NCI-H82 (cell line): Measurements from ENCODE around the gene UFD1.

Experiments used
- DNase-seq: peaks from one replicate; lab custom pipeline; 2025; lab: John Stamatoyannopoulos, UW

Gene UFD1

DNA sequence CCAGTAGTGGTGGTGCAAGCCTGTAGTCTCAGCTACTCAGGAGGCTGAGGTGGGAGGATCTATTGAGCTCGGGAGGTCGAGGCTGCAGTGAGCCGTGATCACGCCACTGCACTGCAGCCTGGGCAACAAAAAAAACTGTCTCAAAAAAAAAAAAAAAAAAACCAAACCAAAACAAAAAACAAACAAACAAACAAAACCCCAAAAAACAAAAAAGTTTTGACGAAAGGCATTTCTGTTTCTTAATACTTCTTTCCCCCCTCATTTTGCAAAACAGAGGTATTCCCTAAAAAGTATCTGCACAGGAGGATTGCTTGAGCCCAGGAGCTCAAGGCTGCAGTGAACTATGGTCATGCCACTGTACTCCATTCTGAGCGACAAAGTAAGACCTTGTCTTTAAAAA, 58.7 kb downstream of the UFD1 start:
- DNase-seq: no peak

GRCh38 chr22:19419464-19420178, 59.4 kb downstream of the UFD1 start:
- peak; percentile 13 for DNase-seq

- DNase-seq: no peak
Measured at GRCh38 chr22:19419086-19419463, 59.9 kb downstream of the UFD1 start.

DNA sequence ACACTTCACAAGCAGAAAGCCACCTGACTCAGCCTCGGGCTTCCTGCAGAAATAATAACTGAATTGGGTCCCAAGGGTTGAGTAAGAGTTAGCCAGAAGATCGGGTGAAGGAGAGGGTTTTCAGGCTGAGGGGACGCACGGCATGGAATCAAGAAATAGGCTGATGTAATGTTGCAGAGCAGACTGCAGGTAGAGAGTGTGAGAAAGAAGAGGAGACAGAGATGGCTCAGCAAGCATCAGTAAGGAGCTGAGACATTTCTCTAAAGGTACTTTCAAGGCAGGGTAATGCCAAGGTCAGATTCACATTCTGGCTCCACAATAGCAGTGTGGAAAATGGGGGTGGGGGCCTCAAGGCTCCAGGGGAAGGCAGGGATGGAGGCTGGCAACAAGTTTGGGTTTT, 66.1 kb downstream of the UFD1 start:
- DNase-seq: no peak

DNA sequence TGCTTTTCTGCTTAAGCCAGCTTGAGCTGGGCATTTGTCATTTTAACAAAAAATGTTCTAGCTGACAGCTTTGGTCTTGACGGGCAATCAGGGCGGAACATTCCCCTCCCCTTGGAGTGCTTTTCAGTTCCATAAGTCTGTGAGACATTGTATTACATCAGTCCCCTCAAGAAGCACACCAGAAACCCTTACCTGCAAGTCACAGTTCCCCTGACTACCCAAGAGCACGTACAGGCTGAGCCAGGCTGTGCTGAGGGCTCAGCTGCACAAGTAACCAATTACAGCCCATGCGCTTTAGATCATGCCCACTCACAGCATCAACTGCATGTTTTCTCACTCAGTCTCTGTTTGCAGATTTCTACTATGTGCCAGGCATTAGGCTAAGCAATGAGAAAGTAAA, 66.5 kb downstream of the UFD1 start:
- DNase-seq: no peak

GRCh38 chr22:19411690-19412045, 67.3 kb downstream of the UFD1 start:
- no peak for DNase-seq

DNA sequence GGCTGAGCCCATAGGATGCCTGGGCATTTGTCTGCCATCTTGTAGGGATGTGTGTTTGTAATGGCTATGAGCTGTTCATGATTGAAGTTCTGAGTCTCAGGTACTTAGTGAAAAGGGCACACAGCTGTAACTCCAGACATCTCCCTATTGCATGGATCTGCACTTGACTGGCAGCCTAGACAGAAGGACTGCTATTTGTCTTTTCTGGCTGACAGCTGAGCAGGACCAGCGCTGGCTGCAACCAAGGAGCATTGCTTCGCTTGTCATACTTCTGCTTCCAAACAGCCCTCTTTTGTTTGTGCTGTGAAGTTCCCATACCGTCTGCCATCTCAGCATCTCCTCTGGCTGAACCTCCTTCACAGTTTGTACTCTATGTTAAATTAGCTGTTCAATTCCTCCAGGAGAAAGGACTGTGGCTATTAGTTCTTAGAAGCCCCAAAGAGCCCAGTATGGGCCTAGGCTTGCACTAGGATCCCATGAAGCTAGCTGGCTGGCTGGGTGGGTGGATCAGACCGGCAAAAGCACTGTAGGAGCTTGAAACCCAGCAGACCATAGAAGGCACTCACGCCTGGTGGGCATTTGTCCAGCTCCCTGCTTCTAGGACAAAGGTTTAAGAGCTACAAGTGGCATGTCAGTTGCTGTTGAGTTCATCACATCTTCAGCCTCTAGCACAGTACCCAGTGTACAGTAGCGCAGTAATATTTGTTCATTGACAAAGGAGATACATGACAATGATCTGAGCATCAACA, 67.9 kb downstream of the UFD1 start:
- DNase-seq: no peak

DNA sequence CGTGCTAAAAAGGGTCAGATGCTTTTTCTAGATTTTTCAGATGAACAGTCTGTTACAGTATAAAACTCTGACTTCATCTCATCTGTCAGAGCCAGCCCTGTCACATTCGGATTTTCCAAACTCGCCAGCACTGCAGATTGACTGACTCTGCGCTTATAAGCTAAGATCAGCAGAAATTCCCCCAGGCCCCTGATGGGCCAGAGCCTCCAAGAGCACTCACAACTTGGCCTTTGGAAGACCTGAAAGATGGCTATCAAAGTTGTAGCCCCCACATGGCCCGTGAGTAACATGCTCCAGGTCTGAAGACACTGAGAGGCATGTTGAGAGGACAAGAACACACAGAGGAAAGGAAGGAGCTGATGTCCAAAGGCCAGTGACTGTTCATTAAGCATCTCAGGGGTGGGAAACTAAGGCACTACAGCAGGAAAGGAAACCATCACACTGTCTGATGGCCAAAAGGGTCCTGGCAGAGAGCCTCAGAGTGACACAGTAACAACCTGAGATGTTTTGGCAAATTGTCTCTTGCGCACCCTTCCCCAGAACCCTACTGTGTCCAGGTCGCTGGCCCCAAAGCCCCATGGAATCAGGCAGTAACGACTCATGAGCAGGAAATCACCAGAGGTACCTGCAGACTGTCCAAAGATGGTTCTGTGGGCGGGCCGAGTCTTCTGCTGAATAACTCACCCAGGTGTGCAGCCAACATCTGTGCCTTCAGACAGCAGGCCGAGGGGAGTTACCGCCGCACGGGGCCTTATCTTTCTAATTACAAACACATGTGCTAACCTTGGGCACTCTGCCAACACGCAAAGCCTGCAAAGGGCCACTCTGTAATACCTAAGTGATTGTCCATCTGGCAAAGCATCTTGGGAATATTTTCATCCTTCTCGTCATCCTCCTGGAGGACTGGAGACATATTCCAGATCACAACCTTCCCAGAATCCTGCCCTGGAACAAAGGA, 71.1 kb downstream of the UFD1 start:
- peak; percentile 79 for DNase-seq

DNA sequence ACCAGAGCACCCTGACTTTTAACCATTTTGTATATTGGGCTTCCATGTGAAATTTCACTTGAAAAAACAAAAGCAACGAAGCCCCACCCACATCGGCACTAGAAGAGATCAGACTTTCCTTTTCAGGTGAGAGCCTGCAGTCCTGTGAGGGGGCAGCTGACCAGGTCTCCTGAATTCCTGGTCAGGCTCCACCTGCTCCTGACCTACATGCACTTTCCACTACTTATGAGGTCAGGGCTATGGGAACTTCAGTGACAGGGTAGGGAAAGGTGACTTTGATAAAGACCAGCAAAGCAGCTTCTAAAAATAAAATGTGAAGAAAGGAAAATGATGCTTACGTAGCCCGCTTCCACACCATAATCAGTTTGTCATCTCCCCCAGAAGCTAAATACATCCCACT, 72.1 kb downstream of the UFD1 start:
- no peak for DNase-seq

DNA sequence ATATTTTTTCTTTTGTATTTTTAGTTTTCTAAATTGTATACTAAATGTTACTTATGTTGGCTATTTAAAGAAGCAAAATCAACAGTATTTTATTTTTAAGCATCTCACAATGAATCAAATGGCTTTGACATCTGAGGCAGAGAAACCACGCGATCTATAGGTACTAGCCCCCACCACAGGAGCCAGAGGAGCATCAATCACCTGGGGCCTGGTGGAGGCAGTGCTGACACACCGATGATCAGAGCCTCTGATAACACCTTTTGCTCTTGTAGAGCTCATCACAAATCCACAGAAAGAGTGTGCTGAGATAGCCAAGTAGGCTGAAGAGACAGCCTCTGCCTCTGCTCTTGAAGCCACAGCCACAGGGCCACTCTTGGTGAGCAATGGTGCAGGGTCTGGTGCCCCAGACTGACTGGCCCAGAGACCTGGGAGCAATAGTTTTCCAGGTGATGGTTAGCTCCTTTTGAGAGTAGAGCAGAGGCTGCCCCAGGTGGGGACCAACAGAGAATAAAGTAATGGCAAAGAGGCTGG, 72.6 kb downstream of the UFD1 start:
- no peak for DNase-seq

DNA sequence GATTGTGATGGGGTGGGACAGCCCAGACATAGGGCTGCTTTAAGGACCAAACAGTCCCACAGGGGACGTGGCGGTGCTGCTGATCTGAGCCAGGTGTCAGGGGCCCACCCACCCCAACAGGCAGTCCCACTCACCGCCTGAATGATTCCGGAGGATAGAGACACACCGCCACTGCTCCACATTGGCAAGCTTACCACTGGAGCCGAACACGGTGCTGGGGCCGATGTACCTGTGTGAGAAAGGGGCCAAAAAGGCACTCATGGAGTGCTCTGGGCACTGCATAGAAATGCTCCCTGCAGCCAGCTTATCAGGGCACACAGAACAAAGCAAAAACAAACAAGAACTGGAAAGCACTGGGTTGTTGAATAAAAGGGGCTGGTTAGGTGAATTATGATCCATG, 73.3 kb downstream of the UFD1 start:
- no peak for DNase-seq

DNA sequence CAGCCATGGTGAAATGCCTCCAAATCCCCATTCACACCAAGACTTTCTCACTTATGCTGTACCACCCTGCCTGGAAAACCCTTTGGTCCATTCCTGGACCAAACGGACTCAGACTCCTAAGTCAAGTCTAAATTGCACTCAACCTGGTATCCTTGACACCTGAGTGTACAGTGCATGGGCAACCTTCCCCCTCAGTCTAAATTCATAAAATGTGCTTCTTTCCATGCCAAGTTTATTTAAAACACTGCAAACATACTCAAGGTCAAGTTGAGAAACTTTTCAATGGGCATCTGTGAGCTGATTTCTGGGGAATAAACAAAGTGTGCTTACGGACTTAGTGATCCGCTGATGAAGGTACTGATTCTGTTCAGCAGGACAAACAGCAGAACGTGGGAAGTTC, 73.9 kb downstream of the UFD1 start:
- no peak for DNase-seq

DNA sequence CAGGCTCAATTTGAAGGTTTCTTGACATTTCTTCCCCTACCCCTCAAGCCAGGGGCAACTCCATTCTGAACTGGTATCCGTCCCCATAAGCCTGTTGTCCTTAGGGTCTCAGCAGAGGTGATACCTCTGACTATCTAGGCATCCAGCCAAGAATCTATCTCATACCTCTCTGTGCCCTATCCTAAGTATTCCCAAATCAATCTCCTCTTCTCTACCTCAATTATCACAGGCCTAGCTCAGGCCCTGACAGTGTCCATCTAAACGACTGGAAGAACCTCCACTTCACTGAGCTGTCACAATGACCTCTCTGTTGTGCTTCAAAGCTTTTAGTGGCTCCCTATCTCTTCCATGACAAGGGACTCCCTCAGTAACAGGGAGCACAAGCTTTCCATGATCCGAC, 74.3 kb downstream of the UFD1 start:
- no peak for DNase-seq

DNA sequence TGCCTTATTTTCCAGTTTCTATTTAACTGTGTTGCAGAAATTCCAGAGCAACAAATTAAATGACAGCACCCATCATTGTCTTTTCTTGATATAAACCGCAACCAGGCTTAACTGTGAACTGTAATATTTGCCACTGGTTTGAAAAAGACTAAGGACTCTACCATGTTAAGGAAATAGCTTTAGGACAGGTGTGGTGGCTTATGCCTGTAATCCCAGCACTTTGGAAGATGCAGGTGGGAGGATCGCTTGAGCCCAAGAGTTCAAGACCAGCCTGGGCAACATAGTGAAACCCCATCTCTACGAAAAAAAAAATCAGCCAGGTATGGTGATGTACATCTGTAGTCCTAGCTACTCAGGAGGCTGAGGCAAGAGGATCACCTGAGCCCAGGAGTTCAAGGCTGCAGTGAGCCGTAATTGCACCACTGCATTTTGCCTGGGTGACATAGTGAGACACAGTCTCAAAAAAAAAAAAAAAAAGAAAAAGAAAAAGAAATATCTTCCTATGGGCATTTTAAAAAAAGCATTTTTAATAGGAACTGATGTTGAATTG, 76.3 kb downstream of the UFD1 start:
- no peak for DNase-seq

- no peak for DNase-seq
Measured at GRCh38 chr22:19401483-19401882, 77.5 kb downstream of the UFD1 start.

- no peak for DNase-seq
Measured at GRCh38 chr22:19400881-19401280, 78.1 kb downstream of the UFD1 start.
